DND-41 (cell line): Measurements from ENCODE around the gene CLRN2.

ENCODE experiments used
- ATAC-seq: fragments of 200-7000 bp; cut with Tn5 transposase; 3 replicates; pipeline ENCODE4 v1.9.1; 2021; ENCODE audit warnings: low read depth; ENCODE audit not compliant: insufficient read depth
- DNase-seq: peaks from one replicate; pipeline ENCODE4 v3.0.0-alpha.2; 2020
- H2AFZ ChIP-seq: 2 replicates; pipeline ENCODE4 v1.6.0; 2012; ENCODE audit warnings: low read depth, low read length
- H3K27ac ChIP-seq: 2 replicates; pipeline ENCODE4 v1.5.1; 2012; ENCODE audit warnings: low read length, inconsistent platforms
- H3K27me3 ChIP-seq: fragments of 200-600 bp; sonication (generic); 2 replicates; pipeline ENCODE4 v1.6.0; 2012; ENCODE audit warnings: low read length, mild to moderate bottlenecking, inconsistent platforms; ENCODE audit not compliant: insufficient read depth, poor library complexity
- H3K36me3 ChIP-seq: 2 replicates; pipeline ENCODE4 v1.5.1; 2012; ENCODE audit warnings: low read length, inconsistent platforms; ENCODE audit not compliant: insufficient read depth
- H3K4me1 ChIP-seq: 2 replicates; pipeline ENCODE4 v1.5.1; 2012; ENCODE audit warnings: mild to moderate bottlenecking, low read length; ENCODE audit not compliant: insufficient read depth
- H3K4me2 ChIP-seq: 2 replicates; pipeline ENCODE4 v1.6.0; 2012; ENCODE audit warnings: mild to moderate bottlenecking, moderate library complexity, low read length, inconsistent platforms; ENCODE audit not compliant: insufficient read depth
- H3K4me3 ChIP-seq, 2 experiments: fragments of 200-600 bp in 1 of 2; shearing (Covaris generic) in 1 of 2; 2 replicates each; pipeline ENCODE4 v1.5.1; 2012 to 2016; ENCODE audit warnings: inconsistent platforms in 2 of 2, low read length in 2 of 2, mild to moderate bottlenecking in 2 of 2, low read depth in 1 of 2, moderate library complexity in 1 of 2
- H3K79me2 ChIP-seq: 2 replicates; pipeline ENCODE4 v1.6.0; 2012; ENCODE audit warnings: low read length, inconsistent platforms; ENCODE audit not compliant: insufficient read depth
- H3K9ac ChIP-seq: 2 replicates; pipeline ENCODE4 v1.6.0; 2012; ENCODE audit warnings: low read depth, mild to moderate bottlenecking, inconsistent platforms, low read length, moderate library complexity
- H3K9me3 ChIP-seq: 2 replicates; pipeline ENCODE4 v1.5.1; 2012; ENCODE audit warnings: low read length, moderate library complexity, mild to moderate bottlenecking, inconsistent platforms; ENCODE audit not compliant: insufficient read depth, severe bottlenecking
- H4K20me1 ChIP-seq: 2 replicates; pipeline ENCODE4 v1.6.0; 2012; ENCODE audit warnings: low read length; ENCODE audit not compliant: insufficient read depth
- CTCF ChIP-seq: IDR thresholded peaks from 2 replicates; pipeline ENCODE4 v1.5.1; 2012; ENCODE audit warnings: borderline replicate concordance, low read length, moderate library complexity, mild to moderate bottlenecking; ENCODE audit not compliant: poor library complexity, severe bottlenecking; ENCODE audit errors: extremely low read depth
- EZH2 ChIP-seq: IDR thresholded peaks from 3 replicates; pipeline ENCODE4 v1.6.1; 2012; ENCODE audit warnings: borderline replicate concordance, low read depth, mild to moderate bottlenecking, moderate library complexity, low read length, inconsistent platforms; ENCODE audit not compliant: severe bottlenecking

Gene CLRN2

GRCh38 chr4:17489721-17490120 is 25.2 kb upstream of the CLRN2 start:
- Histone ChIP-seq H3K27ac (no peak overlapping the region), H3K9ac (no peak overlapping the region), H3K9me3 (no peaks in the 10 kb centered on the region), H3K27me3 (no peaks in the 10 kb centered on the region), H3K79me2 (no peaks in the 10 kb centered on the region), H2AFZ (no peak overlapping the region), H3K4me3 (no peak overlapping the region), H3K4me1 (no peaks in the 10 kb centered on the region), H3K4me2 (no peak overlapping the region), H3K36me3 (peaks cover 29% of the 10 kb centered on the region), H4K20me1 (peaks cover 6% of the 10 kb centered on the region; the same call in 1 of the 2 replicates)
- TF ChIP-seq CTCF (no peak), EZH2 (no peak)
- no peak for ATAC-seq
- no peak for DNase-seq

- Histone ChIP-seq H3K4me1 (no peaks in the 10 kb centered on the region), H2AFZ (no peak overlapping the region), H3K27ac (no peak overlapping the region), H4K20me1 (peaks cover 6% of the 10 kb centered on the region), H3K9ac (no peak overlapping the region), H3K4me2 (no peak overlapping the region), H3K9me3 (no peaks in the 10 kb centered on the region), H3K36me3 (peaks cover 36% of the 10 kb centered on the region), H3K79me2 (no peaks in the 10 kb centered on the region), H3K4me3 (no peak overlapping the region), H3K27me3 (no peaks in the 10 kb centered on the region)
- ATAC-seq (no peak; the same call in 2 of the 3 replicates), DNase-seq (no peak)
- TF ChIP-seq CTCF, result no peak
- TF ChIP-seq EZH2, result no peak
These were observed 24.3 kb upstream of the CLRN2 start for GRCh38 chr4:17490575-17491059.

- Histone ChIP-seq H3K4me3 (no peak overlapping the region), H3K27ac (no peak overlapping the region), H3K9me3 (no peaks in the 10 kb centered on the region), H3K9ac (no peak overlapping the region), H3K27me3 (no peaks in the 10 kb centered on the region), H3K4me1 (no peaks in the 10 kb centered on the region), H3K79me2 (no peaks in the 10 kb centered on the region), H3K36me3 (peaks cover 36% of the 10 kb centered on the region), H4K20me1 (peaks cover 6% of the 10 kb centered on the region), H2AFZ (no peak overlapping the region), H3K4me2 (no peak overlapping the region)
- ATAC-seq, result no peak
- DNase-seq, result no peak
- TF ChIP-seq EZH2, result no peak
- no peak for TF ChIP-seq CTCF
These were observed 23.8 kb upstream of the CLRN2 start for GRCh38 chr4:17491196-17491595.
